A673 (cell line): Measurements from ENCODE around the gene NELL1.

ENCODE experiments used
- CTCF ChIP-seq: fragments of 300-800, 200-600 bp; sonication (generic); conservative IDR thresholded peaks from 2 replicates; pipeline ENCODE4 v1.5.1; 2017; ENCODE audit warnings: low read depth, mild to moderate bottlenecking, antibody characterized with exemption, low read length, moderate library complexity, mixed read lengths
- EZH2 ChIP-seq: fragments of 200-600 bp; sonication (generic); IDR thresholded peaks from 2 replicates; pipeline ENCODE4 v1.6.1; 2017; ENCODE audit warnings: borderline replicate concordance, low read depth, mild to moderate bottlenecking, mixed read lengths, antibody characterized with exemption, low read length; ENCODE audit not compliant: poor library complexity, severe bottlenecking

- TF ChIP-seq CTCF (no peak), EZH2 (no peak)
These were observed 589.0 kb downstream of the NELL1 start for GRCh38 chr11:21258414-21258813.
